Vagina (tissue), 2 donors: ENCODE results near the gene LIPT2. TPM values are rescaled to one million over a fixed set of nuclear protein-coding genes. Genes with fewer than 3 reads are reported as not detected.

ENCODE experiments used
- DNase-seq, 2 donors: peaks; one replicate each; pipeline ENCODE4 v3.0.0-alpha.2; 2017; ENCODE audit errors: extremely low spot score in 2 of 2
- H3K27ac ChIP-seq: fragments of 200-600 bp; sonication (generic); one replicate; pipeline ENCODE4 v1.5.1; 2019
- H3K27me3 ChIP-seq: fragments of 200-600 bp; sonication (generic); one replicate; pipeline ENCODE4 v1.5.1; 2019
- H3K36me3 ChIP-seq, 2 donors: fragments of 200-600 bp; sonication (generic); one replicate each; pipeline ENCODE4 v1.5.1; 2017 to 2019
- H3K4me1 ChIP-seq: fragments of 200-600 bp; sonication (generic); one replicate; pipeline ENCODE4 v1.5.1; 2019
- H3K4me3 ChIP-seq, 2 donors: fragments of 200-600 bp; sonication (generic); 1 replicate in 1 of 2; 2 replicates in 1 of 2; pipeline ENCODE4 v1.5.1; 2016 to 2019
- H3K9me3 ChIP-seq: fragments of 200-600 bp; sonication (generic); one replicate; pipeline ENCODE4 v1.5.1; 2019
- CTCF ChIP-seq, 3 experiments: fragments of 450-650 bp in 2 of 3; fragments of 200-600 bp in 1 of 3; sonication (generic) in 1 of 3; IDR thresholded peaks; one replicate each; pipeline ENCODE4 v1.5.1; 2017 to 2019; ENCODE audit warnings: antibody characterized with exemption in 3 of 3, mild to moderate bottlenecking in 2 of 3, moderate library complexity in 2 of 3
- POLR2A ChIP-seq, 2 donors: fragments of 450-650 bp; IDR thresholded peaks; one replicate each; pipeline ENCODE4 v1.6.1; 2017; ENCODE audit warnings: antibody characterized with exemption in 2 of 2, mild to moderate bottlenecking in 2 of 2, moderate library complexity in 2 of 2
- POLR2AphosphoS5 ChIP-seq, 2 donors: sonication (generic); formaldehyde crosslinking; IDR thresholded peaks; one replicate each; pipeline ENCODE4 v1.9.0; 2017; ENCODE audit warnings: antibody characterized with exemption in 2 of 2, mild to moderate bottlenecking in 2 of 2, low read depth in 1 of 2; ENCODE audit not compliant: insufficient read depth in 1 of 2
- intact Hi-C: fragments of 100-400 bp; cut with DNase I; formaldehyde crosslinking; loops from one replicate; pipeline ENCODE4 v1.15.1; 2023
- total RNA-seq: library from RNA; depleted of rRNA; stranded (reverse); fragments of >200 nt; gene quantifications from one replicate; pipeline ENCODE4 v1.2.3, GENCODE V29; 2016

LIPT2 gene
- total RNA-seq, 1 donor from 2014 or later = 3.9 TPM

GRCh38 chr11:74524978-74525377 is 31.5 kb upstream of the LIPT2 start:
- intact Hi-C loops = no loop called here
- DNase-seq = no peak
- no peak for TF ChIP-seq POLR2A (IDR thresholded peaks at IDR 0.05)
- no peak for TF ChIP-seq POLR2AphosphoS5 (IDR thresholded peaks at IDR 0.05; ENCODE audit: insufficient read depth in 1 of 2, low read depth in 1 of 2)
- no peak for TF ChIP-seq CTCF (IDR thresholded peaks at IDR 0.05)
- Histone ChIP-seq H3K27ac (no peak overlapping the region), H3K4me1 (no peaks in the 10 kb centered on the region), H3K27me3 (no peaks in the 10 kb centered on the region), H3K36me3 (no peaks in the 10 kb centered on the region), H3K4me3 (no peak overlapping the region), H3K9me3 (no peaks in the 10 kb centered on the region)

GRCh38 chr11:74524501-74524900 is 31.0 kb upstream of the LIPT2 start:
- no peak for DNase-seq
- Histone ChIP-seq H3K9me3 (no peaks in the 10 kb centered on the region), H3K27me3 (no peaks in the 10 kb centered on the region), H3K27ac (no peak overlapping the region), H3K36me3 (no peaks in the 10 kb centered on the region), H3K4me3 (no peak overlapping the region), H3K4me1 (peaks cover 3% of the 10 kb centered on the region)
- TF ChIP-seq CTCF (IDR thresholded peaks at IDR 0.05) (no peak), POLR2AphosphoS5 (IDR thresholded peaks at IDR 0.05; ENCODE audit: insufficient read depth in 1 of 2, low read depth in 1 of 2) (no peak), POLR2A (IDR thresholded peaks at IDR 0.05) (no peak)
- intact Hi-C loops = no loop called here

GRCh38 chr11:74522776-74523175 is 29.3 kb upstream of the LIPT2 start:
- no peak for DNase-seq
- no peaks in the 10 kb centered on the region for H3K27me3 ChIP-seq
- TF ChIP-seq POLR2AphosphoS5 (IDR thresholded peaks at IDR 0.05; ENCODE audit: insufficient read depth in 1 of 2, low read depth in 1 of 2) = no peak
- no peak for TF ChIP-seq POLR2A (IDR thresholded peaks at IDR 0.05)
- TF ChIP-seq CTCF (IDR thresholded peaks at IDR 0.05) = no peak
- H3K36me3 ChIP-seq = no peaks in the 10 kb centered on the region
- intact Hi-C loops = no loop called here
- no peak overlapping the region for H3K4me3 ChIP-seq
- H3K27ac ChIP-seq = no peak overlapping the region
- peaks cover 8% of the 10 kb centered on the region for H3K4me1 ChIP-seq
- H3K9me3 ChIP-seq = no peaks in the 10 kb centered on the region

DNA sequence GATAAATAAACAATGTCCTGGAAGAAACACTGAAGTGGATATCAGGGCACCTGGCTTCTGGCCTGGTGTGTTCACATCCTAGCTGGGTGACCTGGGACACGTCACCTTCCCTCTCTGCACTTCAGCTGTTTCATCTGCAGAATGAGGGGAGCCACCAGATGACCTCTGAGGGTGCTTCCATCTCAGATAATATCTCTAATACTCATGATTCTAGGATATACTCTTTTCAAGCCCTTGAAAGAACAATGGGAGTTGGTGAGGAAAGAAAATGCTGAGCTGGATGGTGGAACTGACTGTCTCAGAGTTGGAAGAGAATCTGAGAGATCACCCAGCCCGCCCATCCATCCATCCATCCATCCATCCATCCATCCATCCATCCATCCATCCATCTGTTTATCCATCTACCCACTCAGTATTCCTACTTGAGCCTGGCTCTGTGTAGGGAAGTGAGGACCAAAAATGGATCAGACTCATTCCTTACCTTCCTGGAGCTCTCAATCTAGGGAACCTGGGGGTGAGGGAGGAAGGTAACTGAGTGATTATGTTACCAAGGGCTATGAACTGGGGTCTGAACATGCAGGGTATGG is 28.2 kb upstream of the LIPT2 start:
- peaks cover 8% of the 10 kb centered on the region for H3K4me1 ChIP-seq
- no peaks in the 10 kb centered on the region for H3K27me3 ChIP-seq
- intact Hi-C loops = no loop called here
- no peak for TF ChIP-seq CTCF (IDR thresholded peaks at IDR 0.05)
- no peak for TF ChIP-seq POLR2A (IDR thresholded peaks at IDR 0.05)
- no peak for TF ChIP-seq POLR2AphosphoS5 (IDR thresholded peaks at IDR 0.05; ENCODE audit: insufficient read depth in 1 of 2, low read depth in 1 of 2)
- H3K36me3 ChIP-seq = no peaks in the 10 kb centered on the region
- DNase-seq = no peak
- no peak overlapping the region for H3K4me3 ChIP-seq
- no peak overlapping the region for H3K27ac ChIP-seq
- H3K9me3 ChIP-seq = no peaks in the 10 kb centered on the region

- no peak for DNase-seq
- H3K27me3 ChIP-seq = no peaks in the 10 kb centered on the region
- H3K4me3 ChIP-seq = no peak overlapping the region
- H3K27ac ChIP-seq = no peak overlapping the region
- H3K9me3 ChIP-seq = no peaks in the 10 kb centered on the region
- peaks cover 8% of the 10 kb centered on the region for H3K4me1 ChIP-seq
- TF ChIP-seq POLR2AphosphoS5 (IDR thresholded peaks at IDR 0.05; ENCODE audit: insufficient read depth in 1 of 2, low read depth in 1 of 2) = no peak
- TF ChIP-seq CTCF (IDR thresholded peaks at IDR 0.05) = no peak
- TF ChIP-seq POLR2A (IDR thresholded peaks at IDR 0.05) = no peak
- intact Hi-C loops = no loop called here
- H3K36me3 ChIP-seq = no peaks in the 10 kb centered on the region
These were observed 27.6 kb upstream of the LIPT2 start for GRCh38 chr11:74520927-74521665.
